SK-N-SH (cell line): ENCODE results near the gene KRTAP10-5.

ENCODE experiments used
- CTCF ChIP-seq: fragments of 200-600 bp; sonication (generic); IDR thresholded peaks from 2 replicates; pipeline ENCODE4 v1.6.1; 2017; ENCODE audit warnings: antibody characterized with exemption, mild to moderate bottlenecking, moderate library complexity
- EP300 ChIP-seq, 2 experiments: IDR thresholded peaks; 2 replicates each; pipeline versions ENCODE4 v1.4.0 to v1.6.1; 2012; ENCODE audit warnings: borderline replicate concordance in 1 of 2, low read depth in 1 of 2, low read length in 1 of 2
- EZH2phosphoT487 ChIP-seq: fragments of 200-600 bp; sonication (generic); IDR thresholded peaks from 2 replicates; pipeline ENCODE4 v1.6.1; 2017; ENCODE audit warnings: low read depth, mixed run types, mild to moderate bottlenecking, antibody characterized with exemption, moderate library complexity, borderline replicate concordance
- FOXJ3 ChIP-seq: sonication (generic); formaldehyde crosslinking; IDR thresholded peaks from 2 replicates; pipeline ENCODE4 v1.5.1; 2020; ENCODE audit warnings: mild to moderate bottlenecking, missing genetic modification reagents
- GATA2 ChIP-seq: sonication (generic); formaldehyde crosslinking; IDR thresholded peaks from 2 replicates; pipeline ENCODE4 v1.5.0; 2020; ENCODE audit warnings: mild to moderate bottlenecking, missing genetic modification reagents
- MAX ChIP-seq: IDR thresholded peaks from 2 replicates; pipeline ENCODE4 v1.4.0; 2012; ENCODE audit warnings: low read depth
- MXI1 ChIP-seq: IDR thresholded peaks from 2 replicates; pipeline ENCODE4 v1.6.1; 2012; ENCODE audit warnings: mild to moderate bottlenecking, low read depth, low read length, improper control_type of control experiment
- PBX3 ChIP-seq: IDR thresholded peaks from 2 replicates; pipeline ENCODE4; 2012
- POLR2AphosphoS5 ChIP-seq: IDR thresholded peaks from 2 replicates; pipeline ENCODE4 v1.6.1; 2012; ENCODE audit warnings: low read depth, low read length
- RAD21 ChIP-seq: IDR thresholded peaks from 2 replicates; pipeline ENCODE4 v1.6.1; 2012; ENCODE audit warnings: mild to moderate bottlenecking, low read length
- RCOR1 ChIP-seq: fragments of 150-350 bp; IDR thresholded peaks from 2 replicates; pipeline ENCODE4 v1.6.1; 2017; ENCODE audit warnings: antibody characterized with exemption, low read length
- RFX5 ChIP-seq: IDR thresholded peaks from 2 replicates; pipeline ENCODE4 v1.6.1; 2012; ENCODE audit warnings: mild to moderate bottlenecking, improper control_type of control experiment, low read length
- USF1 ChIP-seq: IDR thresholded peaks from 2 replicates; pipeline ENCODE4 v1.4.0; 2012; ENCODE audit warnings: low read depth, borderline replicate concordance
- USF2 ChIP-seq: fragments of 150-350 bp; IDR thresholded peaks from 2 replicates; pipeline ENCODE4 v1.6.1; 2017; ENCODE audit warnings: antibody characterized with exemption, low read length, low read depth, borderline replicate concordance

- no peak for TF ChIP-seq CTCF
- TF ChIP-seq RCOR1 = no peak
- no peak for TF ChIP-seq GATA2
- no peak for TF ChIP-seq USF1
- TF ChIP-seq FOXJ3 (CRISPR knock-in tag) = no peak
- no peak for TF ChIP-seq RAD21
- TF ChIP-seq PBX3 = no peak
- TF ChIP-seq EP300 (IDR thresholded peaks at IDR 0.05; ENCODE audit: borderline replicate concordance in 1 of 2, low read depth in 1 of 2, low read length in 1 of 2) = no peak
- TF ChIP-seq POLR2AphosphoS5 = no peak
- no peak for TF ChIP-seq USF2
- TF ChIP-seq MXI1 = no peak
- TF ChIP-seq RFX5 = no peak
- no peak for TF ChIP-seq EZH2phosphoT487
- TF ChIP-seq MAX = no peak
Measured at GRCh38 chr21:44609193-44609592, 28.8 kb upstream of the KRTAP10-5 start.
